ENCODE results near the gene RFWD3.

The RFWD3 gene

GRCh38 chr16:74660383-74660782 lies 6.3 kb downstream of the RFWD3 start:
- TF ChIP-seq ZNF354C (tag by site-specific recombination; IDR thresholded peaks at IDR 0.05; ENCODE audit: borderline replicate concordance, low read depth), result no peak
- TF ChIP-seq ZNF184 (tag by site-specific recombination; IDR thresholded peaks at IDR 0.05), result no peak
- TF ChIP-seq SCRT2 (tag by site-specific recombination; IDR thresholded peaks at IDR 0.05), result no peak
- no peak for TF ChIP-seq ZNF621 (tag by site-specific recombination; IDR thresholded peaks at IDR 0.05)
- no peak for TF ChIP-seq ZNF132 (tag by site-specific recombination; IDR thresholded peaks at IDR 0.05; ENCODE audit: borderline replicate concordance)
- no peak for TF ChIP-seq ZNF660 (tag by site-specific recombination; IDR thresholded peaks at IDR 0.05)
- no peak for TF ChIP-seq YY1 (tag by site-specific recombination; IDR thresholded peaks at IDR 0.05)
- no peak for TF ChIP-seq ZNF837 (tag by site-specific recombination; IDR thresholded peaks at IDR 0.05)
- TF ChIP-seq ZNF747 (tag by site-specific recombination; IDR thresholded peaks at IDR 0.05), result no peak
- TF ChIP-seq, protein P1, sequence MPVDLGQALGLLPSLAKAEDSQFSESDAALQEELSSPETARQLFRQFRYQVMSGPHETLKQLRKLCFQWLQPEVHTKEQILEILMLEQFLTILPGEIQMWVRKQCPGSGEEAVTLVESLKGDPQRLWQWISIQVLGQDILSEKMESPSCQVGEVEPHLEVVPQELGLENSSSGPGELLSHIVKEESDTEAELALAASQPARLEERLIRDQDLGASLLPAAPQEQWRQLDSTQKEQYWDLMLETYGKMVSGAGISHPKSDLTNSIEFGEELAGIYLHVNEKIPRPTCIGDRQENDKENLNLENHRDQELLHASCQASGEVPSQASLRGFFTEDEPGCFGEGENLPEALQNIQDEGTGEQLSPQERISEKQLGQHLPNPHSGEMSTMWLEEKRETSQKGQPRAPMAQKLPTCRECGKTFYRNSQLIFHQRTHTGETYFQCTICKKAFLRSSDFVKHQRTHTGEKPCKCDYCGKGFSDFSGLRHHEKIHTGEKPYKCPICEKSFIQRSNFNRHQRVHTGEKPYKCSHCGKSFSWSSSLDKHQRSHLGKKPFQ (tag by site-specific recombination; IDR thresholded peaks at IDR 0.05), result no peak
- no peak for TF ChIP-seq ZNF398 (tag by site-specific recombination; IDR thresholded peaks at IDR 0.05)
- TF ChIP-seq ZNF629 (tag by site-specific recombination; IDR thresholded peaks at IDR 0.05), result no peak
- no peak for TF ChIP-seq REPIN1 (tag by site-specific recombination; IDR thresholded peaks at IDR 0.05; ENCODE audit: low read depth)
- TF ChIP-seq OVOL3 (tag by site-specific recombination; IDR thresholded peaks at IDR 0.05), result no peak
- no peak for TF ChIP-seq EGR2 (tag by site-specific recombination; IDR thresholded peaks at IDR 0.05; ENCODE audit: low read depth)
- TF ChIP-seq ZNF155 (tag by site-specific recombination; IDR thresholded peaks at IDR 0.05), result no peak
- TF ChIP-seq ZNF624 (tag by site-specific recombination; IDR thresholded peaks at IDR 0.05), result no peak
- TF ChIP-seq, protein P2, sequence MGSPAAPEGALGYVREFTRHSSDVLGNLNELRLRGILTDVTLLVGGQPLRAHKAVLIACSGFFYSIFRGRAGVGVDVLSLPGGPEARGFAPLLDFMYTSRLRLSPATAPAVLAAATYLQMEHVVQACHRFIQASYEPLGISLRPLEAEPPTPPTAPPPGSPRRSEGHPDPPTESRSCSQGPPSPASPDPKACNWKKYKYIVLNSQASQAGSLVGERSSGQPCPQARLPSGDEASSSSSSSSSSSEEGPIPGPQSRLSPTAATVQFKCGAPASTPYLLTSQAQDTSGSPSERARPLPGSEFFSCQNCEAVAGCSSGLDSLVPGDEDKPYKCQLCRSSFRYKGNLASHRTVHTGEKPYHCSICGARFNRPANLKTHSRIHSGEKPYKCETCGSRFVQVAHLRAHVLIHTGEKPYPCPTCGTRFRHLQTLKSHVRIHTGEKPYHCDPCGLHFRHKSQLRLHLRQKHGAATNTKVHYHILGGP (tag by site-specific recombination; IDR thresholded peaks at IDR 0.05), result no peak
- CTCF ChIA-PET, result no interaction called here
- Histone ChIP-seq H3K9me3 (ENCODE audit: control insufficient read depth, insufficient read depth, low read depth, low read length) (no peaks in the 10 kb centered on the region), H3K4me1 (ENCODE audit: control insufficient read depth, insufficient read depth, low read length) (peaks cover 2% of the 10 kb centered on the region; the same call in 1 of the 2 replicates), H3K4me3 (ENCODE audit: low read depth, low read length) (no peak overlapping the region), H3K36me3 (ENCODE audit: control insufficient read depth in 2 of 2, insufficient read depth in 1 of 2, low read length in 2 of 2) (peaks cover 80 to 97% of the 10 kb centered on the region in 2 experiments), H3K27ac (ENCODE audit: extremely low read depth, low read depth, low read length) (no peak overlapping the region)
- POLR2A ChIA-PET, result no interaction called here

DNA sequence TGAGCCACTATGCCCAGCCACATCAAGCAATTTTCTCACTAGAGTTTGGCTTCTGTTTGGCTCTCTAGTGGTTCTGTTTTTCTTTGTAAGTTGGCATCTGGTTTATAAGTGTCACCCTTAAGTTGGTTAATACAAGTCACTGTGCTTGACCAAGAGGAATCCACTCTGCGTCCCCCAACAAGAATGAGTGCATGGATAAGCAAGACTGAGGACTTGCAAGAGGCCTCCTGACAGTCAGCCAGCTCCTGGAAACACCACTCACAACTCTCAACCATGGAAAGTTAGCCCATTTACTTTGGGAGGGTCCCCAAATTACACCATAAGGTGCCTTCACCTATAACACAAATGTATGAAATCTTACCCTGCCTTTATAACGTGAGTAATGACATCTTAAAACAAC lies 7.6 kb downstream of the RFWD3 start:
- Histone ChIP-seq H3K4me1 (ENCODE audit: control insufficient read depth, insufficient read depth, low read length) (0 out of 2 replicates have a peak, but pooled peaks cover 2% of the 10 kb centered on the region), H3K27ac (ENCODE audit: extremely low read depth, low read depth, low read length) (no peak overlapping the region), H3K4me3 (ENCODE audit: low read depth, low read length) (no peak overlapping the region), H3K9me3 (ENCODE audit: control insufficient read depth, insufficient read depth, low read depth, low read length) (no peaks in the 10 kb centered on the region), H3K36me3 (ENCODE audit: control insufficient read depth in 2 of 2, insufficient read depth in 1 of 2, low read length in 2 of 2) (peaks cover 70 to 95% of the 10 kb centered on the region in 2 experiments)
- ChIA-PET POLR2A (interaction anchor here (0.5 to 3.5 kb wide), 2 partner anchors 8 to 17 kb away, joined by 3 to 31 read pairs; partner anchors contain the start of gene RFWD3), CTCF (no interaction called here)
- TF ChIP-seq PRDM1 (tag by site-specific recombination; IDR thresholded peaks at IDR 0.05) (no peak), ZNF837 (tag by site-specific recombination; IDR thresholded peaks at IDR 0.05) (no peak), CTCF (tag by site-specific recombination; IDR thresholded peaks at IDR 0.05) (no peak), ZNF514 (tag by site-specific recombination; IDR thresholded peaks at IDR 0.05) (no peak), ZNF768 (tag by site-specific recombination; IDR thresholded peaks at IDR 0.05) (no peak), ZNF560 (tag by site-specific recombination; IDR thresholded peaks at IDR 0.05; ENCODE audit: borderline replicate concordance) (no peak), ZNF843 (tag by site-specific recombination; IDR thresholded peaks at IDR 0.05) (no peak)
- TF ChIP-seq, protein P3, sequence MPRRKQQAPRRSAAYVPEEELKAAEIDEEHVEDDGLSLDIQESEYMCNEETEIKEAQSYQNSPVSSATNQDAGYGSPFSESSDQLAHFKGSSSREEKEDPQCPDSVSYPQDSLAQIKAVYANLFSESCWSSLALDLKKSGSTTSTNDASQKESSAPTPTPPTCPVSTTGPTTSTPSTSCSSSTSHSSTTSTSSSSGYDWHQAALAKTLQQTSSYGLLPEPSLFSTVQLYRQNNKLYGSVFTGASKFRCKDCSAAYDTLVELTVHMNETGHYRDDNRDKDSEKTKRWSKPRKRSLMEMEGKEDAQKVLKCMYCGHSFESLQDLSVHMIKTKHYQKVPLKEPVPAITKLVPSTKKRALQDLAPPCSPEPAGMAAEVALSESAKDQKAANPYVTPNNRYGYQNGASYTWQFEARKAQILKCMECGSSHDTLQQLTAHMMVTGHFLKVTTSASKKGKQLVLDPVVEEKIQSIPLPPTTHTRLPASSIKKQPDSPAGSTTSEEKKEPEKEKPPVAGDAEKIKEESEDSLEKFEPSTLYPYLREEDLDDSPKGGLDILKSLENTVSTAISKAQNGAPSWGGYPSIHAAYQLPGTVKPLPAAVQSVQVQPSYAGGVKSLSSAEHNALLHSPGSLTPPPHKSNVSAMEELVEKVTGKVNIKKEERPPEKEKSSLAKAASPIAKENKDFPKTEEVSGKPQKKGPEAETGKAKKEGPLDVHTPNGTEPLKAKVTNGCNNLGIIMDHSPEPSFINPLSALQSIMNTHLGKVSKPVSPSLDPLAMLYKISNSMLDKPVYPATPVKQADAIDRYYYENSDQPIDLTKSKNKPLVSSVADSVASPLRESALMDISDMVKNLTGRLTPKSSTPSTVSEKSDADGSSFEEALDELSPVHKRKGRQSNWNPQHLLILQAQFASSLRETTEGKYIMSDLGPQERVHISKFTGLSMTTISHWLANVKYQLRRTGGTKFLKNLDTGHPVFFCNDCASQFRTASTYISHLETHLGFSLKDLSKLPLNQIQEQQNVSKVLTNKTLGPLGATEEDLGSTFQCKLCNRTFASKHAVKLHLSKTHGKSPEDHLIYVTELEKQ (tag by site-specific recombination; IDR thresholded peaks at IDR 0.05; ENCODE audit: borderline replicate concordance), result no peak

Measured in HEK293 (cell line).